ENCODE measurements around the gene ROCK1. TPM values are rescaled to one million over a fixed set of nuclear protein-coding genes. Genes with fewer than 3 reads are reported as not detected.
"Not testable (repeated sequence)": the region's sequence is repeated elsewhere in the genome, so short reads cannot be mapped to it uniquely, and the experiment has no call there.

ROCK1 gene
- total RNA-seq, 2 donors from 2014 or later = 35.8 to 36.7 TPM

DNA sequence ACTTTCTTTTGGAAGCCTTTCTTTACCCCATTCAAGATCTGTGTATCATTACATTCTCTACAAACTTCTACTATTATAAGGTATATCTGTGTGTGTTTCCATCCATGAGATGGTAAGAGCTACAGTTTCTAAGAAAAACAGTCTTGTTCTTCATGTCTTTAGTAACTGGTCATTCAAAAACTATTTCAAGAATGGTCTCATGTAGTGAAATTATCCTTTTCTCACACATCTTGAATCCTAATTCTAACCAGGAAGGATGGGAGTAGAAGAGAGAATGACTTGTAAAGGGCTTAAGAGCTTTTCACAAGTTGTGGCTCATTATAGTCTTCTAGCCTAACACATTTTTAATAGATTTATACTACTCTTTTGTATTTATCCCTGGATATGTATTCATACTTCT lies 47.3 kb downstream of the ROCK1 start:
- no peak for DNase-seq
- intact Hi-C loops (cut with DNase I, micrococcal nuclease) = no loop called here
- no peak for ATAC-seq

DNA sequence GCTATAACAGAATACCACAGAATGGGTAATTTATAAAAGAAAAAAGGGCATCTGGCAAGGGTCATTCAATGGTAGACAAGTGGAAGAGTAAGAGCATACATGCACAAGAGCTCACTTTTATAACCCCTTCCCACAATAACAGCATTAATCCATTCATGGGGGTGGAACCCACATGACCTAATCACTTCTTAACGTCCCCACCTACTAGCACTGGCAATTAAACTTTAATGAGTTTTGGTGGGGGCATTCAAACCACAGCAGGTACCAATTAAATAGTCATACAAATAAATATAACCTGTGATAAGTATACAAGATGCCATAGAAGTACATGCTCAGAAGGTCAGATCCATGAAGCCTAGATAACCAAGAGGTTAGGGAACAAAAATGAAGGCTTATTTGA lies 48.6 kb downstream of the ROCK1 start:
- intact Hi-C loops (cut with DNase I, micrococcal nuclease) = no loop called here
- no peak for ATAC-seq
- DNase-seq = no peak

DNA sequence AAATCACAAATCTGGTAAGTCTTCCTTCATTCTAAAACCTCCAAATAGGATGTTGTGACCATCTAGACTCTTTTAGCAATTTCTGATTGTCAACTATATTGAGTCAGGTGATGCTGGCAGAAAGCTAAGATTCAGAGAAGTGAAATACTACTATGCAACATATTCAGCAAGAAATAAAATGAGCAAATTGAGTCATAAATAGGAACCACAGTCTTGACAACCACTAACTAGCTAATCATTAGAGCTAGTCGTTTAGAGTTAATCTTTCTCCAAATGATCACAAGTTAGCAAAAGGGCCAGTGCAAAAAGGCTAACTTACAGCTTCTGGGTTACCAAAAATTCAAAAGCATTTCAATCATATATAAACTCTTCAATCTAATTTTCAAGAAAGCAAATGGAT lies 54.5 kb downstream of the ROCK1 start:
- ATAC-seq = no peak
- DNase-seq = no peak
- intact Hi-C loops (cut with DNase I, micrococcal nuclease) = no loop called here

DNA sequence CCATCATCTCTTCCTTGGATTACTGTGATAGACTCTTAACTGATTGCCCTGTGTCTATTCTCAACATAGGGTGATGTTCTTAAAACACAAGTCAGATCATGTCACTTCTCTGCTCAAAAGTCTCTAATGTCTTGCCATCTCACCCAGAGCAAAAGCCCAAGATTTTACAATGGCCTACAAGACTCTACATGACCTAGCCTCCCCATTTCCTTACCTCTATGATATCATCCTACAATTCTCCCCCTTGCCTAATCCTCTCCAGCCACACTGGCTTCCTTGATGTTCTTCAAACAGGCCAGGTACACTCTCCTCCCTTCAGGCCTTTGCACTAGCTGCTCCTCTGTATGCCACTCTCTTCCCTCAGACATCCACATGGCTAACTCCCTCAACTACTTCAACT lies 55.1 kb downstream of the ROCK1 start:
- intact Hi-C loops (cut with DNase I, micrococcal nuclease) = no loop called here
- ATAC-seq (no peak), DNase-seq (no peak)

DNA sequence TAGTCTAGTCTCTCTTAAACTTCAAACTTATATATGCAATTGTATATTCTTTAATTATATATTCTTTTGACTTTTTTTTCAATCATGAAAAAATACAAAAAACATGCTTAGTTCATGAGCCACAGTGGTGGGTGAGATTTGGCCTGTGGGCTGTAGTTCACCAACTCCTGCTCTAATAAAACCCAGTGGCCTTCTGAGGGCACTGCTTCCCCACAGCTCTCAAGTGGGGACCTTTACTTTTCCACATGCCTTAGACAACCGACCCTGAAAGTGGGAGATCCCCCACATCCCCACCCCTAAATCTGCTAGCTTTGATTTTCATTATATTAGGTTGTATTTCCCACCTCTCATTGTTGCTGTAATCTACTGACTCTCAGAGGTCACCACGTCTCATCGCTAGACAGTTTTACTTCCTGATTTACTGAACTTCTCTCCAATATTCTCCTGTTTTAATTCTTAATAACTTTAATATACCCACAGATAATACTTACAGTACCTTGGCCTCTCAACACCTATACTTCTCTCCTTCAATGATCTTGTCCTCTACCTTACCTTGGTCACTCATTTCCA lies 57.3 kb downstream of the ROCK1 start:
- intact Hi-C loops (cut with DNase I, micrococcal nuclease) = no loop called here
- ATAC-seq (no peak), DNase-seq (no peak)

DNA sequence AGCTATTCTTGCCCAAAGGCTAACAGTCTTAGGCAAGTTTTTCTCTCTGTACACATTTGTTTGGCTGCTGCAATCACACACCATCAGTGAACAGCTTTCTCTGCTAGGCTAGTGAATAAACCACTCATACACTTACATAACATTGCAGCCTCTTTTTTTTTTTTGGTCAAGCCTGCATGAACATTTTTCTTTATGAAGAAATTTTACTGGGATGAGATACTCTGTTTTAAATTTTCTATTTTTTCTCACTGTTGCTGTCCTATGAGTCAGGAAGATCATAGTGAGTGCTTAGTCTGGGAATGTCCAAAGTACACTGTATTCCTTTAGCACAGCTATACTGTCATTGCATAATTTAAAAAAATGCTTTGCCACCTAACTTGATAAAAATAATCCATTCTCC lies 58.5 kb downstream of the ROCK1 start:
- peak; percentile 52 for ATAC-seq
- intact Hi-C loops (cut with DNase I, micrococcal nuclease) = no loop called here

DNA sequence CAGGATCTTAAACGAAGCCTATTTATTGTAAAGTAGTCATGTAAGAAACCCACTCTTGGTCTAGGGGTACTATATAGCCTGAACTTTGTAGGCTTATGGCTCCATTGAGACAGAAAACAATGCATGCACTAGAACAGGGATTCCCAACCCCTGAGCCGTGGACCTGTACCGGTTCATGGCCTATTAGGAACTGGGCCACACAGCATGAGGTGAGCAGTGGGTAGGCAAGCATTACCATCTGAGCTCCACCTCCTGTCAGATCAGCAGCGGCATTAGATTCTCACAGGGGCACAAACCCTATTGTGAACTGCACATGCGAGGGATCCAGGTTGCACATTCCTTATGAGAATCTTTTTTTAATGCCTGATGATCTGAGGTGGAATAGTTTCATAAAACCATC lies 59.2 kb downstream of the ROCK1 start:
- DNase-seq = no peak
- ATAC-seq = no peak
- intact Hi-C loops (cut with DNase I, micrococcal nuclease) = no loop called here

More for the DNA sequence above, 58.5 kb downstream of the ROCK1 start:
- DNase-seq = no peak

DNA sequence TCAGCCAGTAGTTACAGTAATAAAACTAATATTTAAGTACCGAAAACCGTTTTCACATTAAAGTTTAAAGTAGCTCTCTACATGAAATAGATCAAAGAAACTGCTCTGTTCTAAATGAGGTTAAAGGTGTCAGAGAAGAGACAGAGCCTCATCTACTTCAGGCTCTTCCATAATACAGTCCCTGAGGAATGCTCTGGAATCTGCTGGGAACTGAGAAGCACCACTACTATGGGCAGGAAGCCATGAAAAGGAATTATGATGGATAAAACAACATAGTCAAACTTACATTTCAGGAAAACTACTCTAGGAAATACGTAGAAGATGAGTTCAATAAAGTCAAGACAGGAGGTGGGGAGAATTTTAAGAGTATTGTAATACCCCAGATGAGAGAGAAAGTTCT lies 60.0 kb downstream of the ROCK1 start:
- no peak for ATAC-seq
- intact Hi-C loops (cut with DNase I, micrococcal nuclease) = no loop called here
- no peak for DNase-seq

DNA sequence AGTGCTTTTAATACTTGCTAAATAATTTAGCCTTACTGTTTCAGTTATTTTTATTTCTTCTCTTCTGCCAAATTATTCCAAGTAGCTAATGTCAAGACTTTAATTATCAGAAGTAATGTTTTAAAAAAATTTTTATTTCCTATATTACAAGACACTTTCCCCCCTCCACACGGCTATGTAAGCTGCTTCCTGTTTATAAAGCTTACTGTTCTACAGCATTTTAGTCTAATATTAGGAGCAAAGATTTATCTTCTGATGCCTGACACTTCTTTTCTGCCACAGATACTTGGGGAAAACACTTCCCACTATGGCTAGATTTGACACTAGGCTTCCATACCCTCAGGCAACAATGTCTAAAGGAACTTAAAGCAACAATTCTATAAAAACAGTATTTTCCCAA lies 62.3 kb downstream of the ROCK1 start:
- intact Hi-C loops (cut with DNase I, micrococcal nuclease) = no loop called here
- DNase-seq = no peak
- no peak for ATAC-seq

DNA sequence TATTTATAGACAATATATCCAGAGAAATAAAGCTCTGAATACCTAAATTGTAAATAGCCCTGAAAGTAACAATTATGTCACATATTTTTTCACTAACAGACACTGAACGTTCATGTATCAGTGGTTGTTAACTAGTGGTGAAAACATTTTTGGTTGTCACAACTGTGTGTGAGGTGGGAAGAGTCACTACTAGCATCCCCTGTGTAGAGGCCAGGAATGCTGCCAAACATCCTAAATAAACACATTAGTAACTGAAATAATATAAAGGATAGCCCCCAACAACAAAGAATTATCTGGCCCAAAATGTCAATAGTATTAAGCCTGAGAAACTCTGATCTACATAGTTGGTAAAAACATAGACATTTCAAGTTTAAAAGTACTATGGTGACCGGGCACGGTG lies 64.5 kb downstream of the ROCK1 start:
- intact Hi-C loops (cut with DNase I, micrococcal nuclease) = no loop called here
- DNase-seq (no peak), ATAC-seq (no peak)

DNA sequence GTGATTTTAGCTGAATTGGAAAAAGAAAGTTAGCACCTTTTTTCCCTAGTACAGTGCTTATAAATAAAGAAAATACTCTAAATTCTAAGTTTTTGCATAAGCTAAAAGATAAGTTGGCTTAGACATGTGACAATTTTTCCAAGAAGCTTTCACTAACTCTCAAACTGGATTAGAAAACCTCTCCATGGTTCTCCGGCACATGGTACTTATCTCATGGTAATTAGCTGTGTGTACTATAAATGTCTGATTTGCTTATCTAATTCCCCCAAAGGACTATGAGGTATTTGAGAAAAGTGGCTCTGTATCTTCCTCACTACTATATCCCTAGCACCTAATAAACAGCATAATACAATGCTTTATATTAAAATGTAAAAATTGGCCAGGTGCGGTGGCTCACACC lies 71.1 kb downstream of the ROCK1 start:
- intact Hi-C loops (cut with DNase I, micrococcal nuclease) = no loop called here
- ATAC-seq = no peak
- DNase-seq = no peak

DNA sequence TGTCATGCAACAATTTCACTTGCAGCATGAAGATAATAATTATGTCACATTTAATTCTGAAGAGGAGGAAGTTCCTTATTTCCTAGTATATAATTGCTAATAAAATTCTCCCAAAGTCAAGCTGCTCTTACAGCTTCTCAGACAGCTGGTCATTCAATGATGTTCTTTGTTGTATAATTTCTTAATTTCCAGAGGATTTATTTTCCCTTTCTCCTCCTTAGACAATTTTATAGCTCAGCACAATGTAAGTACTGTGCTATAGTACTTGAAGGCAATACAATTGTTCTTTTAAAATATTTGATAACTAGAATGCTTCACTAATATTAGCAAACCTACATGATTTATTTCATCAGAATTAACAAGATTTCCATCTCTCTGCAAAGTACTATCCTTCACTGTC lies 73.4 kb downstream of the ROCK1 start:
- DNase-seq = no peak
- intact Hi-C loops (cut with DNase I, micrococcal nuclease) = no loop called here

DNA sequence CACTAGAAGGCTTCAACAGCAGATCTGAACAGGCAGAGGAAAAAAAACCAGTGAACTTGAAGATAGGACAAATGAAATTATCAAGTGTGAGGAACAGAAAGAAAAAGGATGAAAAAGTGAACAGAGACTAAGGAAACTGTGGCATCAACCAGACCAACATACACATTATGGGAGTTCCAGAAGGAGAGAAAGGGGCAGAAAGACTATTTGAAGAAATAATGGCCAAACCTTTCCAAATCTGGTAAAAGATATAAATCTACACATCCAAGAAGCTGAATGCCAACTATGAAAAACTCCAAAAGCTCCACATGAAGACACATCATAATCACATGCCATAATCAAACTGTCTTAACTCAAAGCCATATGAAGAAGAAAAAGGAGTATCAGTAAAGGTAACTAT lies 79.8 kb downstream of the ROCK1 start:
- ATAC-seq (no peak), DNase-seq (no peak)
- intact Hi-C loops (cut with DNase I, micrococcal nuclease) = no loop called here

More for the DNA sequence above, 73.4 kb downstream of the ROCK1 start:
- ATAC-seq = no peak

DNA sequence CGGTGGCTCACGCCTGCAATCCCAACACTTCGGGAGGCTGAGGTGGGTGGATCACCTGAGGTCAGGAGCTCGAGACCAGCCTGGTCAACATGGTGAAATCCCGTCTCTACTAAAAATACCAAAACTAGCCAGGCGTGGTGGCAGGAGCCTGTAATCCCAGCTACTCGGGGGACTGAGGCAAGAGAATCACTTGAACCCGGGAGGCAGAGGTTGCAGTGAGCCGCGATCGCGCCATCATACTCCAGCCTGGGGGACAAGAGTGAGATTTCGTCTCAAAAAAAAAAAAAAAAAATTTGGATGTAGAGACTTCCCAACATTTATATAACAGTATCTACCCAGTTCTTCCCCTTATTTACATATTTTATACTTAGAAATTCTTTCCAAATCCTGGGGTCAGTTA lies 93.4 kb downstream of the ROCK1 start:
- not testable (repeated sequence) for ATAC-seq, DNase-seq
- intact Hi-C loops (cut with DNase I, micrococcal nuclease) = loop anchor here in 1 of 2 donors (10.0 kb wide), 1 partner anchor 157 kb away; no protein-coding TSS in a partner anchor

DNA sequence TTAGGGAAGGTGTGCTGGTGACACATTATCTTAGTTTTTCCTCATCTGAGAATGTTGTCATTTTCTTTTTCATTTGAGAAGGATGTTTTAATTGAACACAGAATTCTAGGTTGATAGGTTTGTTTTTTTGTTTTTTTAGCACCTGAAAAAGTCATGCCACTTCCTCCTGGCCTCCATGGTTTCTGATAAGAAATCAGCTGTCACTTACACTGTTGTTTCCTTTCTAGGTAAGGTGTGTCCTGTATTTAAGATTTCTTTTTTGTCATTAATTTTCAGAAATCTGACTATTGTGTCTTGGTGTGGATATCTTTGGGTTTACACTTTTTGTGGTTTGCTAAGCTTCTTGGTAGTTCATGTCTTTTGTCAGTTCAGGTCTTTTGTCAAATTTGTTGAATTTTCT lies 99.3 kb downstream of the ROCK1 start:
- no peak for ATAC-seq
- intact Hi-C loops (cut with DNase I, micrococcal nuclease) = loop anchor here in 1 of 2 donors (10.0 kb wide), 1 partner anchor 162 kb away; no protein-coding TSS in a partner anchor
- DNase-seq = no peak

DNA sequence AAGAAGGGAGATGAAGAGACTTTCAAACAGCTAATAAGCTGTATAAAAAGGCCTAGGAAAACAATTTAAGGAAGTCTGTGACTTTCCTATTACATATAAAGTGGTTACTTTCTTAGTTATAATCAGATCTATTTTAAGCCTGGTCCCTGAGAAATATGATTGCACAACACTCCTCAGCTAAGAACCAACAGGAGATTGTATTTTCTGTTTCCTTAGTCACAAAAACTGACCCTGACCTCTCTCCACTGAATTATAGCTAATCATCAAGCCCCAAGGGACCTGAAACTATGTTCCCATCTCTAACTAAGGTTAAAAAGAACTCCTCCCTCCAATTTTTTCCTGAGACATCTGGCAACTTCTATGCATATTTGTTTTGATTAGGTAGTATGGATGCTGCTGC lies 106.9 kb downstream of the ROCK1 start:
- DNase-seq (no peak), ATAC-seq (no peak)
- intact Hi-C loops (cut with DNase I, micrococcal nuclease) = no loop called here

DNA sequence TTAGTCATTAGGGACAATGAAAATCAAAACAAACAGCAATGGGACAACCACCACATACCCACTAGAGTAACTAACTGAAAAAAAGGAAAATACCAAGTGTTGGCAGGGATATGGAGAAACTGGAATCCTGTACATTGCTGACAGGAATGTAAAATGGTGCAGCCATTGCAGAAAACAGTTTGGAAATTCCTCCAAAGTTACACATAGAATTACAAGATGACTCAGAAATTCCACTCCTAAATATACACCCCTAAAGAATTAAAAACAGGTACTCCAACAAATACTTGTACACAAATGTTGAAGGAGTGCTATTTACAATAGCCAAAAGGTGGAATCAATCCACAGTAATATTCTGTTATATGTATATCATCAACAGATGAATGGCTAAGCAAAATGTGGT lies 110.9 kb downstream of the ROCK1 start:
- ATAC-seq (no peak), DNase-seq (no peak)
- intact Hi-C loops (cut with DNase I, micrococcal nuclease) = no loop called here

DNA sequence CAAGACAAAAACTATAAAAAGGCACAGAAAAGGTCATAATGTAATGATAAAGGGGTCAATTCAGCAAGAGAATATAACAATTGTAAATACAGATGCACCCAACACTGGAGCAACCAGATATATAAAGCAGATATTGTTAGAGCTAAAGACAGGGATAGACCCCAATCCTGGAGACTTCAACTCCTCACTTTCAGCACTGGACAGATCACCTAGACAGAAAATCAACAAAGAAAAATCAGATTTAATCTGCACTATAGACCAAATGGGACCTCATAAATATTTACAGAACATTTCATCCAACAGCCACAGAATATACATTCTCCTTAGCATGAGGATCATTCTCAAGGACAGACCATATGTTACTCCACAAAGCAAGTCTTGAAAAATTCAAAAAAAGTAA lies 114.2 kb downstream of the ROCK1 start:
- DNase-seq (no peak), ATAC-seq (no peak)
- intact Hi-C loops (cut with DNase I, micrococcal nuclease) = no loop called here

DNA sequence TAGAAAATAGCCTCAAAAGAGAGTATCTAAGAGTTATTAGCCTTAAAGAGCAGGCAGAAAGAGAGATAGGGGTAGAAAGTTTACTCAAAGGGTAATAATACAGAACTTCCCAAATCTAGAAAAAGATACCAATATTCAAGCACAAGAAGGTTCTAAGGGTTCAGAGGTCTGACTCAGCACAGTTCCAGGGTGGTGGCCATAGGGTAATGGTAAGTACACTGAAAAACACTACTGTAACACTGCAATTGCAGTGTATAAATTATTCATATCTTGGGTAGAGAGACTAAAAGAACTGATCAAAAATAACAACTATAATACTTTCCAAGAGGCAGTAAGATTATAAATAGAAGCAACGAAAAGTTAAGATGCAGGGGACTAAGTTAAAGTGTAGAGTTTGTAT lies 115.2 kb downstream of the ROCK1 start:
- DNase-seq = no peak
- intact Hi-C loops (cut with DNase I, micrococcal nuclease) = no loop called here
- no peak for ATAC-seq

DNA sequence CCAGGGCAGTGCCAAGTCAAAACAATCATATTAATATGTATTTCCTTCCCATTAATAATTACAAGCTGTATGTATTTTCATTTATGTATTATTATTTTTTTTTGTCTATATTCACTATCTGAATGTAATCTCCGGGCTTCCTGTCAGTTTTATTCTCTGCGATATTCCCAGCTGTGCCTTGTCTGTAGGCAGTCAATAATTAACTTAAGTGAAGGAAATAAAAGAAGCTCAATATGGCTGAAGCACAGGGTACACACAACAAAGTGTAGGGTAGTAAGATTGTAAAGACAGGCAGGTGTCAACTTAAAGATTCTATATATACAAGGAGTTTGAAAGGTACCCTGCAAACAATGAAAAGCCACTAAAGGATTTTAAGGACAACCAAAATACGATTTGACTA lies 122.9 kb downstream of the ROCK1 start:
- ATAC-seq = peak; percentile 99
- DNase-seq = no peak
- intact Hi-C loops (cut with DNase I, micrococcal nuclease) = no loop called here

DNA sequence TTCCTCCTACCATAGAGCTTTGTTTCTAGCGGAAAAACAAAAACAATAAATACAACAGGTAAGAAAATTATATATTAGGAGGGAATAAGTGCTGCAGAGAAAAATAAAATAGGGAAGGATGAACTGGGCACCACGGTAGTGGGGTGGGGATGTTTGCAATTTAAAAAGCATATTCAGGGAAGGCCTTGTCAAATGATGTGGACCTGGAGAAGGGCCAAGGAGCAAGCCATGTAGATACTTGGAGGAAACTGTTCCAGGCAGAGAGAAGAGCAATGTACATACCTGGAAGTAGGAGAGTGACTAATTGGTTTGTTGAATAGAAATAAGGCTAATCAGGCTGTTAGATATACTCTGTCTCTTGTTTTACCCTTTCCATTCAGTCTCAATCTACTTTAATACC lies 136.5 kb downstream of the ROCK1 start:
- DNase-seq (no peak), ATAC-seq (no peak)
- intact Hi-C loops (cut with DNase I, micrococcal nuclease) = no loop called here

DNA sequence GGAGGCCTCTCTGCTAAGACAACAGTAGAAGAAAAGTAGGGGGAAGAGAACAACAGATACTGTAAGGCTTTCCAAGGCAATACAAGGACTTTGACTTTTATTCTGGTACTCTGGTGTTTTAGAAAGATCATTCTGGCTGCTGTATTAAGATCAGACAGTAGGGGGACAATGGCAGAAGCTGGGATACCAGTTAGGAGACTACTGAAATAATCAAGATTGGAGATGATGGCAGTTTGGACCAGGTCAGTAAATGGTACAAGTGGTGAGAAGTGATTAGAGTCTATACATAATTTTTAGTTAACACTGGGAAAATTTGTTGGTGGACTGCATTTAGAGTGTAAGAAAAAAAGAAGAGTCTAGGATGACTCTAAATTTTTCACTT lies 139.7 kb downstream of the ROCK1 start:
- ATAC-seq (peak; percentile 67), DNase-seq (no peak)
- intact Hi-C loops (cut with DNase I, micrococcal nuclease) = no loop called here
